ENCODE data around the gene MRPL32.

GRCh38 chr7:42932811-42933591 lies 825 bp downstream of the MRPL32 start:
- TF ChIP-seq CTCF (conservative IDR thresholded peaks at IDR 0.05; ENCODE audit: low read depth, low read length): no peak
- TF ChIP-seq EZH2 (IDR thresholded peaks at IDR 0.05; ENCODE audit: borderline replicate concordance, low read depth, low read length, poor library complexity, severe bottlenecking): no peak

All from A673 (cell line).